ENCODE results near the gene GPRIN1. TPM values are rescaled to one million over a fixed set of nuclear protein-coding genes. Genes with fewer than 3 reads are reported as not detected.

The GPRIN1 gene
- total and polyA plus RNA-seq, 2 donors from 2014 or later, result 0.45 to 1.3 TPM

- intact Hi-C loops (cut with DNase I), result no loop called here
- FAIRE-seq, result no peak
These were observed 35.1 kb upstream of the GPRIN1 start for GRCh38 chr5:176644878-176645670.

GRCh38 chr5:176644294-176644693 lies 34.3 kb upstream of the GPRIN1 start:
- peaks cover 0 to 11% (median 7%) of the 10 kb centered on the region in 3 donors for H3K4me1 ChIP-seq (ENCODE audit: control insufficient read depth in 2 of 3, insufficient read depth in 2 of 3, low read depth in 1 of 3, low read length in 3 of 3)
- no peak overlapping the region for H3K9ac ChIP-seq (ENCODE audit: low read length in 3 of 3)
- H3K36me3 ChIP-seq (ENCODE audit: control insufficient read depth in 2 of 3, insufficient read depth in 3 of 3, low read length in 3 of 3), result no peaks in the 10 kb centered on the region
- H3K27me3 ChIP-seq (ENCODE audit: control insufficient read depth, insufficient read depth, low read length), result no peaks in the 10 kb centered on the region
- intact Hi-C loops (cut with DNase I), result no loop called here
- no peak overlapping the region for H3K4me3 ChIP-seq (ENCODE audit: low read length in 3 of 3)
- H3K9me3 ChIP-seq (ENCODE audit: control insufficient read depth in 2 of 3, insufficient read depth in 1 of 3, low read length in 3 of 3), result no peaks in the 10 kb centered on the region
- DNase-seq (no peak), FAIRE-seq (no peak)
- TF ChIP-seq, protein P1, sequence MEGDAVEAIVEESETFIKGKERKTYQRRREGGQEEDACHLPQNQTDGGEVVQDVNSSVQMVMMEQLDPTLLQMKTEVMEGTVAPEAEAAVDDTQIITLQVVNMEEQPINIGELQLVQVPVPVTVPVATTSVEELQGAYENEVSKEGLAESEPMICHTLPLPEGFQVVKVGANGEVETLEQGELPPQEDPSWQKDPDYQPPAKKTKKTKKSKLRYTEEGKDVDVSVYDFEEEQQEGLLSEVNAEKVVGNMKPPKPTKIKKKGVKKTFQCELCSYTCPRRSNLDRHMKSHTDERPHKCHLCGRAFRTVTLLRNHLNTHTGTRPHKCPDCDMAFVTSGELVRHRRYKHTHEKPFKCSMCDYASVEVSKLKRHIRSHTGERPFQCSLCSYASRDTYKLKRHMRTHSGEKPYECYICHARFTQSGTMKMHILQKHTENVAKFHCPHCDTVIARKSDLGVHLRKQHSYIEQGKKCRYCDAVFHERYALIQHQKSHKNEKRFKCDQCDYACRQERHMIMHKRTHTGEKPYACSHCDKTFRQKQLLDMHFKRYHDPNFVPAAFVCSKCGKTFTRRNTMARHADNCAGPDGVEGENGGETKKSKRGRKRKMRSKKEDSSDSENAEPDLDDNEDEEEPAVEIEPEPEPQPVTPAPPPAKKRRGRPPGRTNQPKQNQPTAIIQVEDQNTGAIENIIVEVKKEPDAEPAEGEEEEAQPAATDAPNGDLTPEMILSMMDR (IDR thresholded peaks at IDR 0.05; ENCODE audit: borderline replicate concordance, extremely low read depth, insufficient read depth), result no peak
- H3K27ac ChIP-seq (ENCODE audit: low read depth in 2 of 2, low read length in 2 of 2), result no peak overlapping the region

More at GRCh38 chr5:176644878-176645670, 35.1 kb upstream of the GPRIN1 start:
- TF ChIP-seq, protein P1 (IDR thresholded peaks at IDR 0.05; ENCODE audit: borderline replicate concordance, extremely low read depth, insufficient read depth), result no peak
- H3K27me3 ChIP-seq (ENCODE audit: control insufficient read depth, insufficient read depth, low read length), result no peaks in the 10 kb centered on the region
- H3K9ac ChIP-seq (ENCODE audit: low read length in 3 of 3), result no peak overlapping the region
- no peak for DNase-seq
- H3K4me1 ChIP-seq (ENCODE audit: control insufficient read depth in 2 of 3, insufficient read depth in 2 of 3, low read depth in 1 of 3, low read length in 3 of 3), result peaks cover 0 to 11% (median 7%) of the 10 kb centered on the region in 3 donors
- H3K27ac ChIP-seq (ENCODE audit: low read depth in 2 of 2, low read length in 2 of 2), result no peak overlapping the region
- H3K4me3 ChIP-seq (ENCODE audit: low read length in 3 of 3), result no peak overlapping the region
- H3K36me3 ChIP-seq (ENCODE audit: control insufficient read depth in 2 of 3, insufficient read depth in 3 of 3, low read length in 3 of 3), result no peaks in the 10 kb centered on the region
- H3K9me3 ChIP-seq (ENCODE audit: control insufficient read depth in 2 of 3, insufficient read depth in 1 of 3, low read length in 3 of 3), result no peaks in the 10 kb centered on the region

- intact Hi-C loops (cut with DNase I), result no loop called here
- Histone ChIP-seq H3K4me1 (ENCODE audit: control insufficient read depth in 2 of 3, insufficient read depth in 2 of 3, low read depth in 1 of 3, low read length in 3 of 3) (peaks cover 0 to 11% (median 7%) of the 10 kb centered on the region in 3 donors), H3K36me3 (ENCODE audit: control insufficient read depth in 2 of 3, insufficient read depth in 3 of 3, low read length in 3 of 3) (no peaks in the 10 kb centered on the region), H3K9me3 (ENCODE audit: control insufficient read depth in 2 of 3, insufficient read depth in 1 of 3, low read length in 3 of 3) (no peaks in the 10 kb centered on the region), H3K4me3 (ENCODE audit: low read length in 3 of 3) (no peak overlapping the region), H3K27me3 (ENCODE audit: control insufficient read depth, insufficient read depth, low read length) (no peaks in the 10 kb centered on the region), H3K9ac (ENCODE audit: low read length in 3 of 3) (no peak overlapping the region), H3K27ac (ENCODE audit: low read depth in 2 of 2, low read length in 2 of 2) (no peak overlapping the region)
- FAIRE-seq (no peak), DNase-seq (no peak)
- TF ChIP-seq, protein P1 (IDR thresholded peaks at IDR 0.05; ENCODE audit: borderline replicate concordance, extremely low read depth, insufficient read depth), result no peak
These were observed 33.7 kb upstream of the GPRIN1 start for GRCh38 chr5:176643491-176644219.

All from kidney (tissue), 14 donors.